NCI-H446 (cell line): ENCODE data around the gene KRT25.
"Not testable (repeated sequence)": the region's sequence is repeated elsewhere in the genome, so short reads cannot be mapped to it uniquely, and the experiment has no call there.

Experiments
- DNase-seq, 2 experiments: peaks; one replicate each; lab custom pipeline; 2025; lab: John Stamatoyannopoulos, UW

KRT25 gene

DNA sequence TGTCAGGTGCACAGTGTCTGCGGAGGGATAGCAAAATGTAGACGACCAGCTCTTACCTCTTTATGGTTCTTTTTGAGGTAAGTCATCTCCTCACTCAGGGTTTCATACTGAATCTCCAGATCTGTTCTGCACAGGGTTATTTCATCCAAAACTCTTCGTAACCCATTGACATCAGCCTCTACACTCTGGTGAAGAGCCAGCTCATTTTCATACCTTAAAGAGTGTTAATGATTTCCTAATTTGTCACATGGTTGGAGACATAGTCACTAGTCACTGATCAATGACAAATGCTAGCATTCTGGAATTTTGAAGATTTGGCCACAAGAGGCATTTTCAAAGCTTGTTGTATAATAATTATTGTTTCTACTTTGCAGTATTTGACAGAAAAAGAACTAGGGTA lies 1.3 kb downstream of the KRT25 start:
- DNase-seq, result no peak

DNA sequence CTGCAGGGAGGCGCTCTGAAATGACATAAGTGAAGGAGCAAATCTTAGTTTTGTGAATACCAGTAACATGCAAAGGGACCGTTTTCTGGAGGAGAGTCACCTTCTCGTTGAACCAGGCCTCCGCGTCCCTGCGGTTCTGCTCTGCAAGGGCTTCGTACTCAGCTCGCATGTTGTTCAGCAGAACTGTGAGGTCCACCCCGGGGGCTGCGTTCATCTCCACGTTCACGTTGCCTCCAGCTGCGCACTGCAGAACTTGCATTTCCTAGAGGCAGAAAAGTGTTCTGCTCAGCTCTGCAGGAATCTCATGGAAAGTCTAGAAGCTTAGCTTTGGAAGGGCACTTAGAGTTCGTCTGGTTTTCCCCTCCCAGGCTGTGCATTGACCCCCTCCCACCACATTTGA lies 4.1 kb downstream of the KRT25 start:
- DNase-seq, result no peak

DNA sequence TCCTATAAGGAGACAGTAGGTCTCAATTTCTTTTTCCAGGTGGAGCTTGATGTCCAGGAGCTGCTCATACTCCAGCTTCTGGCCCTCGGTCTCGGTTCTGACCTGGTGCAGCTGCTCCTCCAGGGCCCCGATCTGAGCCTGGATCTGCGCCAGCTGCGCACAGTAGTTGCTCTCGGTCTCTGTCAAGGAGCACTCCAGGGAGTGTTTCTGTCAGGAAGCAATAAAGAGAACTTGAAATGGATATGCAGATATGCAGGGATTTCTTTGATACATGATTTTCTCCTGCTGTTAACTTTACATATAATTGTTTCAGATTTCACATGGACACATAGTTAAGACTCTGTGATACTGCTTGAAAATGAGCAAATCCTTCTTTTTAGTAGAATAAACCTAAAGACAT lies 4.7 kb downstream of the KRT25 start:
- no peak for DNase-seq

DNA sequence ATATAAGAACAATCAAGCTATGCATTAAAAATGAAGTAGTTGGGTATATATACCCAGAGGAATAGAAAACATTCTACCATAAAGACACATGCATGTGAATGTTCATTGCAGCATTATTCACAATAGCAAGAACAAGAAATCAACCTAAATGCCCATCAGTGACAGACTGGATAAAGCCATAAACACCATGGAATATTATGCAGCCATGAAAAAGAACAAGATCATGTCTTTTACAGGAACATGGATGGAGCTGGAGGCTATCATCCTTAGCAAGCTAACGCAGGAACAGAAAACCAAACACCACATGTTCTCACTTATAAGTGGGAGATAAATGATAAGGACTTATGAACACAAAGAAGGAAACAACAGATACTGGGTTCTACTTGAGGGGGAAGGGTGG lies 6.5 kb downstream of the KRT25 start:
- not testable (repeated sequence) for DNase-seq

DNA sequence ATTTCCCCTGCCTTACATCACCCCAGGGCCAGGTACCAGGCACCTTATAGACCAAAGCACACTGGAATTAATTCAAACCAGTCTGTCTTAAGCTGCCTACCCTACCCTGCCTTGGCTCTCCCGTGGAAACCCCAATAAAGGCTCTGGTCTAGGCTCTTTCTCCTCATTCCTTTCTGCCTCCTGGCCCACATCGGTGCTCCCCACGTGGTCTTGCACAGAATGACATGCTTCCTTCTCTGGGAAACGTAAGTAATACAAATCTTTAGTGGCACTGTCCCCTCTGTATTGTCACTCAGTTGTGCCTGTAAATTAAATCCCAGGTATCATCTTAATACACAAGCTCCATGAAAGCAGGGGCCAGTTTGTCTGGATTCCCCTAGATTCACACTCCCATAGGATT lies 16.6 kb downstream of the KRT25 start:
- no peak for DNase-seq

DNA sequence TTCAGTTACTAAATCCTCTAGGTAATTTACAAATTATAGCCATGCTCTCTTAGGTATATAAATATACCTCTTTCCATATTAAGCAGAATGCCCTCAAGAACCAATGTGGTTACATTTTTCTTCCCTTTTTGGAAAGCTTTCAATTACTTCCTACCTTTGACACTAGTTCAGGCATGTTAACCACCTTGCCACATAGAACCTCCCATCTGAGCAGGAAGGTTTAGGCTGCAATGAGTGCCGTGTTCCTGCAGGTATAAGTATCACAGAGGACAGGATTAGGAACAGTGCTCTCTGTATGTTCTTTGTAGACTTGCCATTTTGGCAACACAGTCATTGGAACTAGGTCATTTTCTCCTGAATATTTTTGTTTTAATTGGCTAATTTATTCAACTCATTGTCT lies 20.1 kb downstream of the KRT25 start:
- DNase-seq, result no peak

DNA sequence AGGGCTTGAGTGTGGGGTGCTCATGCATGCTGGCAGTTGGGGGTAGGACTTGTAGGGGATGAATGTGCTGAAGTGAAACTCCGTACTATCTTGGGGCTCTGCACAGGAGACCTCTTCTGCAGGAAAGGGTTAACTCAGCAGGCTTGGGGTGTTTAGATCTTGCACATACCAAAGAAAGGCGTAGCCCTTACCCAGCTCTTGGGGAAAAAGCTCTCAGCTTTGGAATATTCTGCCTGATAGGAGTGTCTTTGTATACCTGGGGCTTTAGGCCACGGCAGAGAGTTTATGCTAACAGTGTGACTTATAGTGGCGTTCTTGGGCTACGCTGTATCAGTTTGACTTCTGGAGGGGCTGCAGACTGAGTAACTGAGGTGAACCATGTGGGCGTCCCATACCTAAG lies 21.1 kb downstream of the KRT25 start:
- no peak for DNase-seq

DNA sequence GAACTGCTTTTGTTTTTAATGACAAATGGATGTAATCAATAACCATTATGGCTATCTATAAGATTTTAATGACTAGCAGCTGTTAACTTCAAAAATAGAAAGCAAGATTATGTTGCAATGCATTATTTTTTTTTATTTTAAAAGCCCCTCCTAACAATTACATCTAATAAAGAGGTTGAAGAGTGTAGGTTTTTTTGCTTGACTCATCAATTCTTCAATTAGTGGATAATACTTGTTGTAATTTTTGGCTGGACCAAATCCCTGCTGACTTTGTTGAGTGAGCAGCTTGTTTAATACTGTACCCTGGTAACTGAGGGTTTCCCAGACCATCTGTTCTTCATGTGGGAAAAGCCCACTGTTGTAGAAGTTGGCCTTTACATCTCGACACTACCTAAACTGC lies 24.2 kb downstream of the KRT25 start:
- no peak for DNase-seq

DNA sequence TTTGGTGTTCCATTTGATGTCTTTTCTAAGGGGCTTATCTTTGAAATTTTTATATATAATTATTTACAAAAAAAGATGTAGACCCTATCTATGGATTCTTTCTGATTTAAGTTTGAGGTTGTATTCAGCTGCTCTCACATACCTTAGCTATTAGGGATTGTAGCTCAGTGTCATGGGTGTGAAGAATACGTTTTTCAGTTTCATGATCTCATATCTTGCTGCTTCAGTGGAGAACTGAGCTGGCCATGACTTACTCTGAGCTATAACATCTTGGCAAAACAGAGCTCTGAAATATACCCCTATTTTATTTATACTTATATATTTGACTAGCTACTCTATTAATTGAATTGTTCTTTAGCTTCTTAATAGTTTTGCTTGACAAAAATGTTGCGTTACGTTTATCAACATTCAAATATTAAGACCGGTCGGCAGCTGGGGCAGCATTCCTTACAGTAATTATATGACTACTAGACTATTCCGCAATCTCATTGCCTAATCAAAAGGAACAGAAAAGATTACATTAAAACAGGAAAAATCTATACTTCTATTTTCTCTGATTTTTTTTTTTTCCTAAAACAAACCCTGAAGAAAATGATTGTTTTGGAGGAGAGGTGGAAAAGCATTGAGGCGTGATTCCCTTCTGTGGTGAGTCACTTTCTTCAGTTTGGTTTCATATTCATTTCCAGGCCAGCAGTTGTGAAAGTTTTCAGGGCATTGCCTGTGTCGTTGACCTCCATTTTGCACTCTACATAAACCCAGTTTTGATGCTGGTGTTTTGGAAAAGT lies 27.5 kb downstream of the KRT25 start:
- no peak for DNase-seq

DNA sequence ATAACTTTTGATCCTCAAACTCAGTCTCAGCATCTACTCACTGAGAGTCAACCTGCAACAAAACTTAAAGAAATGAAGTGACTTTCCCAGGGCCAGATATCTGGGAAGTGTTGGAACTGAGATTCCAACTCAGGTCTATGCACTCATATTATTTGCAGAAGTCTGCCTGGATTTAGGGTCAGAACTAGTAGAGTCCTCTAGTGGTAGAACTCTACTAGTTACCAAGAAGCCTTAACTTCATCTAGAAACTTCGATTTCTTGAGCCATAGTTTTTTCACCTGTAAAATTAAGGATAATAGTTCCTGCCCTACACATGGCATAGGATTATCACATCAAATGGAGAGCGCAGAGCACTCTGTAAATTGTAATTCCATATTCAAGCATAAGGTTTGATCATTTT lies 28.2 kb downstream of the KRT25 start:
- DNase-seq, result no peak

DNA sequence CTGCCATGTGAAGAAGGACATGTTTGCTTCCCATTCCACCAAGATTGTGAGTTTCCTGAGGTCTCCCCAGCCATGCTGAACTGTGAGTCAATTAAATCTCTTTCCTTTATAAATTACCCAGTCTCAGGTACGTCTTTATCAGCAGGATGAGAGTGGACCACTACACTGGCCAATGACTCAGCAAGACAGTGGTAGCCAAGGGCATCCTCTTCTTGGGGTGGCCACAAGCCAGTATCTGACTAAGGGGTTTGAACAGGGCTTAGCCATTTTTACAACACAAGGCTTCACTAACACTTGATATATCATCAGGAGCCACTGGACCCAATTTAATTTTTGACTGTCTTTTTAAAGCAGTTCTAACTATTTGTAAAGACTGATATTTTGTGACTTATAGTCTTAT lies 30.5 kb downstream of the KRT25 start:
- DNase-seq, result no peak

DNA sequence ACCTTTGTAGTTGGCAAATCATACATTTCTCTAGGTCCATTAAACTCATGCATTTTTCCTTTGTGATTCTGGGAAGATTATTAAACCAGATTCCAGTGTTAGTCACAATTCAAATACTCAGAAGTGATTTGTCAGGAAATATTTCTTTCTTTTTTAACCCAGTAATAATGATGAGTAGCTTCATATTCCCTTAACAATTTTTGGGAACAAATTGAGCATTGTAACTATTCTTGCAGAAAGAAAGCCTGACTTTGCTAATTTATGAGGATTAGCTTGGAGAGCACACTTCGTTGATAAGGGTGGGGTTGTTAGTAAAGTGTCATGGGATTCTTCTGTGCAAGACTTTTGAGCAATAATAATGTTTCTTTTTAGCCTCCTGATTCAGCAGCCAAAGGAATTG lies 32.9 kb downstream of the KRT25 start:
- DNase-seq, result no peak

DNA sequence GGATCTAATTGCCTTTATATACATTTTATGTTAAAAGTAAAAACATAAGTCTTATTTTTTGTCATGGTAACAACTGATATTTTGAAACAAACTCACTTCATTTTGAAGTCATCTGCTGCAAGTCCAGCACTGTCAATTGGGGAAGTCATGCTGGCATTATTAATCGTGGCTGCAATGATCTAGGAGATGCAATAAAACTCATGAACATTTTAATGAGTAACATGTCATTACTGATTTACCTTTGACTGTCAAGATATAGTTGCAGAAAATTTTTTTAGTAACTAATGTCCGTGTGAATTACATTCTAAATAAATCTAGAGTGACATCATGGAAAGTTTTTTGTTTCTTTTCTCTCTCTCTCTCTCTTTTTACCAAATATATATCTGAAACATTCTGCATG lies 34.2 kb downstream of the KRT25 start:
- DNase-seq, result no peak

DNA sequence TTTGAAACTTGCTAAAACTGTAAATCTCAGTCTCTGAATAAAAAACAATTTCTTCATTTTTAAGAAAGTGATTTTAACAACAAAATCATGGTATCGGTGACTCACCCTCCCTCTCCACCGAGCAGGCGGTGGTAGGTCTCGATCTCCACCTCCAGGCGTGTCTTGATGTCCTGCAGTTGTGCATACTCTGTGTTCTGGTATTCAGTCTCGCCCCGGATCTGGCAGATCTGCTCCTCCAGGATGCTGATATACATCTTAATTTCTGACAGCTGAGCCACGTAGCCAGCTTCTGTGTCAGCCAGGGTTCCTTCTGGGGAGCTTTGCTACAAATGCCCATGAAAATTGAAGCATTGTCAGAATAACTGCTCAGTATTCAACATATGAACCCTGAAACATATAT lies 36.2 kb downstream of the KRT25 start:
- no peak for DNase-seq

DNA sequence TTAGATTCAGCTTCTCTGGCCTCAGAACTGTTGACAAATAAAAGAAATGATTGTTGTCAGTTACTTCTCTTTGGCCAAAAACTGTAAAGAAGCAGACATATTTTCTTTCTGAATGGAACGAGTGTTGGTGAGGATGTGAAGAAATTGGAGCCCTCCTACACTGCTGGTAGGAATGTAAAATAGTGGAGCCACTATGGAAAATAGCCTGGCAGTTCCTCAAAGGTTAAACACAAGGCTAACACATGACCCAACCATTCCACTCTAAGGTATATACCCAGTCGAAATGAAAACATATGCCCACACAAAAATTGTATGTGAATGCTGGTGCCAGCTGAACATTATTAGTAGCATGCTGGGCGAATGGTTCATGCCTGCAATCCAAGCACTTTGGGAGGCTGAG lies 37.4 kb downstream of the KRT25 start:
- no peak for DNase-seq

DNA sequence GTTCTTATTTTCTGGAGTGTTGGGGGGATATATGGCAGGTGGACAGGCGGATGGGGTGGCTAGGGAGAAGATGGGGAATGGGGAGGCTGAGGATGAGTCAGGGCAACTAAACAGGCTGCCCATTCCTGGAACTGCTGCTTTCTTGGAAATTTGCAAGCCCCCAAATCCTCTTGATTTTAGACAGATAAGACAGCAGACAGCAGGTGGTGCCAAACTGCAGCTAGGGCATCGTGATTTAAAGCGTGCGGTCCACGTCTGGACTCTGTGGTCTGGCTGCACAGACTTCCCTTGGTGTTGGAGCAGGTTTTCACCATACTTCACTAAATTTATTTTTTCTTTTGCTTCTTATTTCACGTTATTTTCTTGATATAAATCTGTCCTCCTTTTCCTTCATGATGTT lies 40.7 kb downstream of the KRT25 start:
- no peak for DNase-seq

DNA sequence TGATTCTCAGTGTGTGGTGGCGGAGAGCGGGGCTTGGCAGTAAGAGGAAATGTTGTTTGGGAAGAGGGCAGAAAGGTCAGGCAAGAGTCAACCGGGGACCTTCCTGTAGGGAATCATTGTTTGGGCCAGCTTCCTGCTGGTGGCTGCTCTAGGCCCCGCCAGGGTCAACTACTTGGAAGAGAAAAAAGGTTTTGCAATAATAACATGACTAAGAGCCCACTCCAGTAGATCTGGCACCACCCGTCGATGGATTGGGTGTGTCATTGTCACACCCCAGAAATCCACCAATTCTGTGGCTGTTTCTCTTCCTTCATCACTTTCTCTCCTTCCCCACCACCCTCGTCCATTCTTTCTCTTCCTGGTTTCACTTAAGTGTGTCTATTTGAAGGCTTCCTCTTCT lies 47.4 kb downstream of the KRT25 start:
- no peak for DNase-seq

DNA sequence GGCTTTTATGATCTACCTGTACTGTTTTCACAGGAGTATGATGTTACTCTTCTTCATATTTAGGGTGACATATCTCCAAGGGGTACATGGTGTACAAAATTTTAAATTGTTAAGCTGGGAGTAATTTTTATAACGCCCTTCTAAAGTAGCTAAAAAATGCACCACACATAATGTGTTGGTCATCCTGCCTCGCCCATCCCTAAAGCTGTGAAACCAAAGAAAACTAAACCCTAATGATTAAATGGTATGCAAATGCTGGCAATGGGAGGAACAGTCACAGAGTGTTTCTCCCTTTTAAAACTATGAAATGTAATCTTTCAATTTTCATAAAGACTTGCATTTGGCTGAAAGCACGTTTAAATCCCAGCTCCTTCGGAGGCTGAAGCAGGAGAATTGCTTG lies 49.5 kb downstream of the KRT25 start:
- no peak for DNase-seq

DNA sequence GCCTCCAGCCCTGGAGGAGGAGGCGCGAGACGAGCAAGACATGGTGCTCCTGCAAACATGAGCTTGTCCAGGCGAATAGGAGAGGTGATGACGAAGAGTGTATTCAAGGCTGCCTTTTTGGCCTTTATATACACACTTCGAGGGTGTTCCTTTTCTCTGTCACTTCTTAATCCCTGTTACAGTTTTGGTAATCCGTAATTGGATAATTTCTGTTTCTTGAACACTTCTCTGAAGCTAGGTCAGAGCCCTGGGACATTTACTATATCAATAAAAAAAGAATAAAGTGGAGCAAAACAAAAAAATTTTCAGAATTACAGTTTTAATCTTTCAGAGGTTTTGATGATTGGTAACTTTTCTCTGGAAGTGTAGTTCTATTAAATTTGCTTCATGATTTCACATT lies 51.5 kb downstream of the KRT25 start, which contains the start of gene KRT24:
TSS of gene KRT24 (minus strand) at position 101 of the 400 bp plus-strand sequence. CDS start at position 42, 59 bp downstream.
- DNase-seq, result no peak

DNA sequence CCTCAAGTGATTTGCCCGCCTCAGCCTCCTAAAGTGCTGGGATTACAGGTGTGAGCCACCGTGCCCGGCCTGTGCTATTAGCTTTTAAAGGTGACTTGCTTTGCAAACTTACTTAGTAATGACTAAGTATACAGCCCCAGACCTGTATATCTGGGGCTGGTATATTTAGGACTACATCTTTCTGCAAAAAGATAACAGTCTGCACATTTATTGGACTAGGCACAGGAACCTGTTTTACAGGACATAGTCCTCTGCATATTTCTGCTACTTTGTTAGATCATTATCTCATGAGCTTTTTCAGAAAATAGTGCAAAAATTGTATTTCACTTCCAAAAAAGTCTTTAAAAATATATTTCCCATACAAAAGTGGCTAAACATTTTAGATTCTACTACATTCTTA lies 52.9 kb downstream of the KRT25 start:
- no peak for DNase-seq

DNA sequence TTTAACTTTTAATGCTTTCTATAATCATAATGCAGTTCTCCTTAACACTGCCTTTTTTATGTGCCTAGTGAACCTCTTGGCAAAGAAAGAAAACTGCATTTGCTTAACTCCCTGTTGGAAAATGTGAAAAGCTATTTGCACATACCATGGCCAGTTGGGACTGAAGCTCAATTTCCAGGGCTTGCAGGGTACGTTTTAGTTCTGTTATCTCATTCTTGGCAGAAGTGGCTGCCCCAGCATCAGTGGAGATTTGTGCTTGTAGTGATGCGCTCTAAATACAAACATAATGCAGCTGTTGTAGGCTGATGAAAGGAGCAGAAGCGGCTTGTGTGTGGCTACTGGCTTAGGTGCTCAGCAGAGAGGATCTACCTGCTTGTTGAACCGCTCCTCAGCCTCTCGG lies 55.3 kb downstream of the KRT25 start:
- no peak for DNase-seq

DNA sequence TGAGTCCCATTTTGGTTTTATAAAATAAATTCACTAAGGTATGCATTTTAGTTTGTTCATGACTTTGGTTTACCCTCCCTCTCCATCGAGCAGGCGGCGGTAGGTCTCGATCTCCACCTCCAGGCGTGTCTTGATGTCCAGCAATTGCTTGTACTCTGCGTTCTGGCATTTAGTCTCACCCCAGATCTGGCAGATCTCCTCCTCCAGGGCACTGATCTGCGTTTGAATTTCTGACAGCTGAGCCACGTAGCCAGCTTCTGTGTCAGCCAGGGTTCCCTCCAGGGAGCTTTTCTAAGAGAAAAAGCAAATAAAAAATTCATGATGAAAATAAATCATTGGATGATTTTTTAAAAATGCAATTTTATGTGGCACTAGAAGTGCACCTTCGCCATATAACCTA lies 55.8 kb downstream of the KRT25 start:
- DNase-seq, result no peak
